ENCODE data around the gene IFNA21.
"Not testable (repeated sequence)": the region's sequence is repeated elsewhere in the genome, so short reads cannot be mapped to it uniquely, and the experiment has no call there.

The IFNA21 gene

GRCh38 chr9:21166560-21166959 is at the start of gene IFNA21:
Gene IFNA21 (minus strand): TSS chr9:21166660. CDS start chr9:21166612, 48 bp downstream.
- not testable (repeated sequence) for DNase-seq (ENCODE audit: low read depth)

- DNase-seq (ENCODE audit: low read depth), result not testable (repeated sequence)
Observed at GRCh38 chr9:21213411-21214326, 47.2 kb upstream of the IFNA21 start.

DNA sequence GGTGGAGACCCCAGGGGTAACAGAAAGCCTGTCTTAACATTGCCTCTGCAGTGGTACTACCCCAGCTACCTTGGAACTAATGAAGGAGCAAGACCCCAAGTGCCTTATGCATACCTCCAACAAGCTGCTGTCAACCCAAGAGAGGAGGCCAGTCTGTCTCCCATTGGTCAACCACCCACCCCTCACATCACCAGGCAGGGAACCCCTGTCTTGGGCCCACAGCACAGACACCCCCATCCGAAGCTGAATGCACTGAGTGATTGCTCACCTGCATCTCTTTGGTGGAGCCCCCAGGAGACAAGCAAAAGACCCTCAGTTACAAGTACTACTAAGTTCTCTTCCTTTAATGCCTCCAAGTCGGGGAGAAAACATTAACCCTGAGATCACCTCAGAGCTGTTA is 45.7 kb upstream of the IFNA21 start:
- DNase-seq (ENCODE audit: low read depth), result not testable (repeated sequence)

- not testable (repeated sequence) for DNase-seq (ENCODE audit: low read depth)
Observed at GRCh38 chr9:21210782-21211181, 44.3 kb upstream of the IFNA21 start.

GRCh38 chr9:21210311-21210710 is 43.9 kb upstream of the IFNA21 start:
- DNase-seq (ENCODE audit: low read depth), result no peak

DNA sequence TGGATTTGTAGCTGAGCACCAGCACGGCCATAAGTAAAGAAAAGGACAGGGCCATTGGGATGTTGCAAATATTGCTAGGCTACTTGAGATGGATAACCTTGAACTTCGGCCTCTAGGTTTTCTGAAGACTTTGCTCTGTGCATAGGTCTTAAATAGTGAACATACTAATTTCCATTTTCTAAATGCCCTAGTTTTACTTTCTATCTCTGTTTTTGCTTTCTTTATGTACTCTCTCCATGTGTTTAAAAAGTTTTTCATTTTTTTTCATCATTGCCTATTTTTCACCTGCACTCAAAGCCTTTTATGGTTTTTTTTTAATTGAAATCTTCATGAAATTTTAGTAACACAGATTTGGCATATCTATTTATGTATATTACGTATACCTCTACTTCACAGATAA is 40.6 kb upstream of the IFNA21 start, which contains the start of gene IFNA10:
IFNA10 (minus strand) TSS at position 101 of the 400 bp plus-strand sequence; CDS start at position 55, 46 bp downstream.
- not testable (repeated sequence) for DNase-seq (ENCODE audit: low read depth)

DNA sequence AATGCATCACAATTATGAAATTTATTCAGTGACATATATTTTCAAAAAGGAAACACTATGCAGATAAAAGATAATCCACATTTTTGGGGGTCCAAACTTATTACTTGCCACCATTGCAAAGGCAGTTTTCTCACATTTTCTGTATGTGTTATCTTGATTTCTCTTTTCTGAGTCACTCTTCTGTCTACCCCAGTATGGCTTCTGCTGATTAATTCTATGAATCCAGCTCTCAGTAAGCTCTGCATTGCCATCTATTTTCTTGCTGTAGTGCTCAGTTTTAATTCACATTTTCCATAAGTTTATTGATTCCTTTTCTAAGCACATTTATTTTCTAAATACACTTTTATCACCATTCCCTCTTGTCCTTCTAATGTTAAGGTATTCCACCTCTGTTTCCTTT is 38.7 kb upstream of the IFNA21 start:
- DNase-seq (ENCODE audit: low read depth), result no peak

DNA sequence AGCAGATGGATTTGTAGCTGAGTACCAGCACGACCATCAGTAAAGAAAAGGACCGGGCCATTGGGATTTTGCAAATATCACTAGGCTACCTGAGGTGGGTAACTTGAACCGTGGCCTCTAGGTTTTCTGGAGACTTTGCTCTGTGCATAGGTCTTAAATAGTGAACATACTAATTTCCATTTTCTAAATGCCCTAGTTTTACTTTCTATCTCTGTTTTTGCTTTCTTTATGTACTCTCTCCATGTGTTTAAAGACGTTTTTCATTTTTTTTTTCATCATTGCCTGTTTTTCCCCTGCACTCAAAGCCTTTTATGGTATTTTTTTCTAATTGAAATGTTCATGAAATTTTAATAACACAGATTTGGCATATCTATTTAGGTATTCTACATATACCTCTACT is 35.6 kb upstream of the IFNA21 start, which contains the start of gene IFNA7:
IFNA7 (minus strand) TSS at position 101 of the 400 bp plus-strand sequence; CDS start at position 61, 40 bp downstream.
- not testable (repeated sequence) for DNase-seq (ENCODE audit: low read depth)

DNA sequence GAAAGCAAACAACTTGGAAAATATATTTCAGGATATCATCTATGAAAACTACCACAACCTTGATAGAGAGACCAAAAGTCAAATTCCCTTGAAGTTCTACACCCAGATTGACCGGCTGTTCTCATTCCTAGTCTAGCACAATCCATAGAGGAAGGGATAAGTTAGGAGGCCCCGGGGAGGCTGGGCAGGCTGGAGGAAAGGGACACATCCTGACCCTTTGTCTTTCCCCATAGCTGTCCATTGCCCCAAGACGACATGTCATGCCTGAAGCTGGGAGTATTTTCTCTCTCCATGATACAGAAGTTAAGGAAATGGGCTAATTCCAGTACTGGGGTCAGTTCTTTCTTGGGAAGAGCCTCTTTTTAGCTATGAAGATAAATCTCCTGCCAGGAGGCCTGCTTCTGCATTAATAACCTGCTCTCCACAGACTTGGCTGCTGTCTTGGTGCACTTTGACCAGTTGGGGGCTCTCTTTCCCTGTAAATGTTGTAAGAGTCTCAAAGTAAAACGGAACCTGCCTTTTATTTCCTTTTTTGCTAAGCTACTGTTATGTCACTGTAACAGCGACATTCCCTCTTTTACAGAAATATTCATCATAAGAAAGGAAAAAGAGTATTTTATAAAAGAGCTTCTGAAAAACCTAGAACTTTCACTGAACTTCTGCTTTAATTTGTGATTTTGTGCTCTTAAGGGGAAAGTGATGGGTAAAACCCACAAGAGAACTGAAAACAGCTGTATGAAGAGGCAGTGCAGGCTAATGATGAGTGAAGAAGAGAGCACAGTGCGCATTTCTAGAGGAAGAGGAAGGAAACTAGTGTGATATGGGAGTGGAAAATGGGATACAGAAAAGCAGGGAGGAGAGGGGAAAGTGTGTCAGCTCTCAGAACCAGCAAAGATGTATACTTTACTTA is 28.7 kb upstream of the IFNA21 start:
- DNase-seq (ENCODE audit: low read depth), result not testable (repeated sequence)

GRCh38 chr9:21187487-21187886 is 21.0 kb upstream of the IFNA21 start, which contains the start of gene IFNA4:
Gene IFNA4 (minus strand): TSS chr9:21187587. CDS start chr9:21187531, 56 bp downstream.
- DNase-seq (ENCODE audit: low read depth), result not testable (repeated sequence)

GRCh38 chr9:21182810-21183736 is 16.6 kb upstream of the IFNA21 start:
- DNase-seq (ENCODE audit: low read depth), result not testable (repeated sequence)

GRCh38 chr9:21174671-21175070 is 8.2 kb upstream of the IFNA21 start:
- DNase-seq (ENCODE audit: low read depth), result no peak

- no peak for DNase-seq (ENCODE audit: low read depth)
Observed at GRCh38 chr9:21172156-21172555, 5.7 kb upstream of the IFNA21 start.

DNA sequence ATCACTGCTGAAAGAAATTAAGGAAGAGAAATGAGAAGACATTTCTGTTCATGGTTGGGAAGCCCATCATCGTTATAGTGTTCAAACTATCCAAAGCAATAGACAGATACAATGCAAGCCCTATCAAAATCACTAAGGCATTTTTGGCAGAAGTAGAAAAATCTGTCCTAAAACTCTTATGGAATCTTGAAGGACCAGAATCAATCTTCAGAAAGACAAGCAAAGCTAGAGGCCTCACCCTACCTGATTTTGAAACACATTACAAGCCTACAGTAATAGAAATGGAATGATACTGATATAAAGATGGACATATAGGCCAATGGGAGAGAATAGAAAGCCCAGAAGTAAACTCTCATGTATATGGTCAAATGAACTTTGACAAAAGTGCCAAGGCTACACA is 4.9 kb upstream of the IFNA21 start:
- no peak for DNase-seq (ENCODE audit: low read depth)

DNA sequence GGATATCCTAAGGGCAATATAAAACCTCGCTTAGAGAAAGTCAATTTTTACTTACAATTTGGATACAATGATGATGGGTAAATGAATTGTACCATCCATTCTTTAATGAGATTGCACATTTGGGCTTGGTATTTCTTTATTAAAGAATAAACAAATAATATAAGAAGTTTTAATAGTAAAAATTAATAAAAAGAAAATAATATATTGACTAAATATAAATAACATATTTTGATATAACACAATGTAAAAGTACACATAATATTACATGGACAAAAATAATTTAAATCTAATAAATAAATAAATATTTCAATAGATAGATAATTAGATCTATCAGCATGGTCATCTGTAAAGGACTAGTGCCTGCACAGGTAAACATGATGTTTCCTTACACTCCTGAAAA is 944 bp downstream of the IFNA21 start:
- no peak for DNase-seq (ENCODE audit: low read depth)

GRCh38 chr9:21160178-21160577 is 6.3 kb downstream of the IFNA21 start:
- no peak for DNase-seq (ENCODE audit: low read depth)

- DNase-seq (ENCODE audit: low read depth), result no peak
Observed at GRCh38 chr9:21155501-21155900, 11.0 kb downstream of the IFNA21 start.

- DNase-seq (ENCODE audit: low read depth), result no peak
Observed at GRCh38 chr9:21154018-21154608, 12.3 kb downstream of the IFNA21 start.

- no peak for DNase-seq (ENCODE audit: low read depth)
Observed at GRCh38 chr9:21153336-21154017, 13.0 kb downstream of the IFNA21 start.

- DNase-seq (ENCODE audit: low read depth), result no peak
Observed at GRCh38 chr9:21144603-21145002, 21.9 kb downstream of the IFNA21 start.
